GM13976 (cell line): ENCODE data around the gene FUT8.

ENCODE experiments used
- DNase-seq: peaks from one replicate; pipeline ENCODE4 v3.0.0; 2012; ENCODE audit warnings: low spot score
- in situ Hi-C: fragments of 300-500 bp; cut with MboI; formaldehyde crosslinking; loops from one replicate; pipeline ENCODE4 v1.12.0; 2022; ENCODE audit warnings: low sequenced_read_pairs, mixed read lengths, inconsistent platforms; ENCODE audit not compliant: unreplicated experiment
- TF ChIP-seq, protein P1 (sequence below): IDR thresholded peaks from 2 replicates; pipeline ENCODE4 v1.5.1; 2012; ENCODE audit warnings: borderline replicate concordance, mild to moderate bottlenecking; ENCODE audit not compliant: insufficient read depth; ENCODE audit errors: extremely low read depth, missing control alignments, control extremely low read depth

FUT8 gene

DNA sequence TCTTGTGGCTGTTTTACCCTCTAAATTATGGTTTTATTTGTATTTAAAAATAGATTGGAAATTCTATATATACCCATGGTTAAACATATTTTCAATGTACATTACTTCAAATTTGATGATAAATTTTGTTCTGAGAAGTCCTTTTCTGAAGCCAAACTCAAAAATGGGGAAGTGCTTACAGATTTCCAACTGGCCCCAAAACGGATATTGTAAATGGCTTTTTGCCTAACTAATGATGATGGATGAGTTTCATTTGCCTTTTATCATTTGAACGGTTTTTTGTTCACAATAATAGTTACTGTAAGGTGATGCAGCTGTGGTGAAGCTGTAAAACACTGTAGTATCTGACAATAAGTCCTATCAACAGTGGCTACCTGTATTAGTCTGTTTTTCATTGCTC, 136.9 kb downstream of the FUT8 start:
- in situ Hi-C loops, result no loop called here
- TF ChIP-seq, protein P1, sequence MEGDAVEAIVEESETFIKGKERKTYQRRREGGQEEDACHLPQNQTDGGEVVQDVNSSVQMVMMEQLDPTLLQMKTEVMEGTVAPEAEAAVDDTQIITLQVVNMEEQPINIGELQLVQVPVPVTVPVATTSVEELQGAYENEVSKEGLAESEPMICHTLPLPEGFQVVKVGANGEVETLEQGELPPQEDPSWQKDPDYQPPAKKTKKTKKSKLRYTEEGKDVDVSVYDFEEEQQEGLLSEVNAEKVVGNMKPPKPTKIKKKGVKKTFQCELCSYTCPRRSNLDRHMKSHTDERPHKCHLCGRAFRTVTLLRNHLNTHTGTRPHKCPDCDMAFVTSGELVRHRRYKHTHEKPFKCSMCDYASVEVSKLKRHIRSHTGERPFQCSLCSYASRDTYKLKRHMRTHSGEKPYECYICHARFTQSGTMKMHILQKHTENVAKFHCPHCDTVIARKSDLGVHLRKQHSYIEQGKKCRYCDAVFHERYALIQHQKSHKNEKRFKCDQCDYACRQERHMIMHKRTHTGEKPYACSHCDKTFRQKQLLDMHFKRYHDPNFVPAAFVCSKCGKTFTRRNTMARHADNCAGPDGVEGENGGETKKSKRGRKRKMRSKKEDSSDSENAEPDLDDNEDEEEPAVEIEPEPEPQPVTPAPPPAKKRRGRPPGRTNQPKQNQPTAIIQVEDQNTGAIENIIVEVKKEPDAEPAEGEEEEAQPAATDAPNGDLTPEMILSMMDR, result no peak
- DNase-seq, result no peak

DNA sequence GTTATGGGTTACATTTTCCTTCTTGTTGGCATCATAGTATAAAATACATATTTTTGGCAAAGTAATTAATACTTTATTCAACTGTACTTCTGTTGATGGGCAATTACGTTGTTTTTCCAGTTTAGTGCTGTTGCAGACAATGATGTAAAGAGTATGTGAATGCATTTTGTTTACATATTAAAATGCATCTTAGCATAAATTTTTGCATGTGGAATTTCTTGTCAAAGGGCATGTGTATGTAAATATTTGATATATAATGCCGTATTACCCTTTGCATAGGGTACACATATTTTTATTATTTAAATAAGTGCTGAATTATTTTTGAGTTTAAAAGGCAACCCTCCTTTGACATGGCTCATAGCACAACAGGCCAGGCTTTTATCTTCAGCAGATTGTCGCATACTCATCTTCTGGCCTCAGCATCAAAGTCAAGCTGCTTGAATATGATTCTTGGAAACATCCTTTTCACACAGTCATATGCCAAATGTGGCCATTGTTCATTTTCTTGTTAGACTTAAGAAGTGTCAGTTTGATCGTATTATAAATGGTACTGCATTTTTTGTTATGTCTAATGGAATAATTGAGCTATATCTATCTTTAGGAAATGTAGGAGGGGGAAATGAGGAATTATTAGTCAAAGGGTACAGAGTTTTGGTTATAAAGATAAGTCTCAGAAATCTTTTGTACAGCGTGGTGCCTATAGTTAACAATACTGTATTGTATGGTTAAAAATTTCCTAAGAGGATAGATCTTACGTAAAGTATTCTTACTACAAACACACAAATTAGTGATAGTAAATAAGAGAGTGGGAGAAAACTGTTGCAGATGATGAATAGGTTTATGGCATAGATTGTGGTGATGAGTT, 138.5 kb downstream of the FUT8 start:
- in situ Hi-C loops, result no loop called here
- TF ChIP-seq, protein P1, result no peak
- no peak for DNase-seq

DNA sequence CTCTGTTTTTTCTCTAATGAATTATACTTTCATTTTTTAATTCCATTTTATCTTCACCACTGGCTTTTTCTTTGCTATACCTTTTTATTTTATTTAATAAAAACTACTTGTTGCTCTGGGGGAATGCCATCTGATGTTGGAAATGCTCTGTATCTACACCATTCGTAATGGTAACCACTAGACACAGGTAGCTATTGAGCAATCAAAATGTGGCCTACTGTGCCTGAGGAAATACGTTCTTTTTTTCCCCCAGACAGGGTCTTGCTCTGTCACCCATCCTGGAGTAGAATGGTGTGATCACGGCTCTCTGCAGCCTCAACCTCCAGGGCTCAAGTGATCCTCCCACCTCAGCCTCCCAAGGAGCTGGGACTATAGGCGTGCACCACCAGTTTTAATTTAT, 140.2 kb downstream of the FUT8 start:
- in situ Hi-C loops, result no loop called here
- no peak for DNase-seq
- TF ChIP-seq, protein P1, result no peak

DNA sequence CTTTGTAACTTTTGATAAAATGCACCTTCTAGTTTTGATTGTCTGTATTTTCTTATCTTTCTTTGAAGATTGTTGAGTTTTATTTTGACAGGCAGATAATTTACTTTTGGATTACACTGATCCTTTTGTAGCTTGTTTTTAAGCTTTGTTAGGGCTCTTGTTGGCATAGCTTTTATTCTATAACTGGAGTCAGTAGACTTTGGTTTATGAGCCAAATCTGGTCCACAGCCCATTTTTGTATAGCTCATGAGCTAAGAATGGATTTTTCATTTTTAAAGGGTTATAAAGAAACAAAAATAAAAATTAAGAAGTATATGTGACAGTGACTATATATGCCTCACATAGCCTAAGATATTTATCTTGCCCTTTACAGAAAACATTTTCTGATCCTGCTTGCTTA, 142.3 kb downstream of the FUT8 start:
- TF ChIP-seq, protein P1, result no peak
- in situ Hi-C loops, result no loop called here
- DNase-seq, result no peak

DNA sequence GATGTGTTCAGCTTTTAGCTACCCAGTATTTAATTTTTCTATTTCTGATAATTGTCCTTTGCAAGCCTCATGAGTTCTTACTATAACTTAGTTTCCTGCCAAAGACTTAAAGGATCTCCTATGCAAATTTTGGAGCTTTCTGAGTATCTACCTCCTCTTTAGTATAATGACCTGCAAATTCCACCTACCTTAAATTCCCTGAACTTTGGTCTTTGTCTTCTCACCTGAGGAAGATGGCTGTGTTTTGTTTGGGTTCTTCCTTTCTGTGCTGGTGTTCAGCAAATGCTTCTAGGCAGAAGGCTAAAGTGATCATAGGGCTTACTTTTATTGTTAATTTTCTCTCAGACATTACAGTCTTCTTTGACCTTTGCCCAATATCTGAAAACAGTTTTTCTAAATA, 142.8 kb downstream of the FUT8 start:
- no peak for DNase-seq
- TF ChIP-seq, protein P1, result no peak
- in situ Hi-C loops, result no loop called here

DNA sequence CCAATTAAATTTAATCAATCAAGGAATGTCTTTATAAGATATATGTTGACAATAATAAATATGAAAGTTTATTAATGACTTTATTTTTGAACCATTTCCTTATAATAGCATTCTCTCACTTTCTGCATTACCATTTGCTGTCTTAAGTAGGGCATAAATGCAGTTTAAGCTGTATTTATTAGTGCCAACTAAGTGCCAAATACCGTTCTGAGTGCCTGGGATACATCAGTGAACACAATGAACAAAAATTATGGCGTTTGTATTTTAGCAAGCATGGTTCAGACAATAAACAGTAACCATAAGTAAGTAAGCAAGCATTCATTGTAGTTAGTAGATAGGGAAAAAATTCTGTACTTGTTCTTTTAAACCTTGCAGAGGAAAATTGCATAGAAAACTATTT, 145.8 kb downstream of the FUT8 start:
- in situ Hi-C loops, result no loop called here
- no peak for DNase-seq
- TF ChIP-seq, protein P1, result no peak
